Measurements from ENCODE around the gene NELL1.

The NELL1 gene

DNA sequence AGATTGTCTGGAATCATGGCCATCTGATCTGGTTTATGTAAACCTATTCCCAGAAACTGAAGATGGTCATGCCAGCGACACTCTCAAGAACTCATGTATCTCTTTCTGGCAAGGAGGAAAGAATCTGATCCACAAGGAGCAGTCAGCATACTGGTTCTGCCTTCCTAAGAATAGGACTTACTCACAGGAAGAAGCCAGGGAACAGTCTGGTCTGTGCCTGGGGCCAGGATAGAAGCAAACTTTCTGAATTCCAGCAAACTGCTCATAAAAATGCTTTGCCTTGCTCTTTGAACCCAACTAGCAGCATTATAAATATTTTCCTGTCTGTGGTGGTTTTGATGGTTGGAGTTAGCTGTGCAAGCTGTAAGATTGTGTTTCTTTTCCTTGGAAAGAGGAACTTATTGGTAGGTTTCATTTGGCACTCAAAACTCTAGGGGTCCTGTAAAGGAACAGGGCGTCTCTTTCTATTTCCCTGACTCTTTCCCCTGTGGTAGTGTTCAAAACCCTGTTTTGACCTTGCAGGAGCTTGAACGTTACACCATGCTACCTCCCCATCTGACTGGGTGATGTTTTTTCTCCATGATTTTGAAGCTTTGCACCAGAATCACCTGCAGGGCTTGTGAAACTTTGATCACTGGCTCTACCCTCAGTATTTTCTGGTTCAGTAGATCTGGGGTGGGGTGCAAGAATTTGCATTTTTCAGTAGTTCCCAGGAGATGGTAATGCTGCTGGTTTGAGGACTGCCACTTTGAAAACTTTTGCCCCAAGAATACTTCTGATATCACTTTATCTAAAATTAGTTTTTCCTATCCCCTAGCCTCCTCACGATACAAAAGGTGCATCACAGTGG lies 895.7 kb downstream of the NELL1 start:
- DNase-seq (ENCODE audit: low read depth): no peak

DNA sequence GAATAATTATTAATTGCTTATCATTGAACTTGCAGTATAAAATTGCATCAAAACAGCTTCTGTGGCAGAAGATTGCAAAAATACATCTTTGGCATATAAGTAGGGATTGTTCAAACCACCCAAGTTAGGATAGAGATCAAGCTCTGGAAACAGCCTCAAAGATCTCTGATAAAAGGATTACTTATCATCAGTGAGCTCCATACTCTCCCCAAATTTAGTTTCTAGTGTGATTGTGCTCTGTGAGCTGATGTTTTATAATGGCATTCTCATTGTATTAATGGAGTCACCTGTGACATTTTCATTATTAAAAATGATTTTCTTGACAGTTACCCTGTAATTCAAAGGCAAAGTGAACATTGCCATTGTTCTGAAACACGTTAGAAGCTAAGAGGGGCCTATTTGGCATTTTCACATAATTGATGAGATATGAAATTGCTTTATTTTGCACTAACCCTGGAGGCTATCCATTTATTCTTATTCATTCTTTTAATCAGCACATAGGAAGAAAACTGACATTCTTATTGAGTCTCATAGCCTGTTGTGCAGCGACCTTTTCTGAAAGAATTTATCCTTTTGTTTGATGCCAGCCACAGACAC lies 897.2 kb downstream of the NELL1 start:
- DNase-seq (ENCODE audit: low read depth): no peak

GRCh38 chr11:21567645-21568290 lies 898.4 kb downstream of the NELL1 start:
- no peak for DNase-seq (ENCODE audit: low read depth)

DNA sequence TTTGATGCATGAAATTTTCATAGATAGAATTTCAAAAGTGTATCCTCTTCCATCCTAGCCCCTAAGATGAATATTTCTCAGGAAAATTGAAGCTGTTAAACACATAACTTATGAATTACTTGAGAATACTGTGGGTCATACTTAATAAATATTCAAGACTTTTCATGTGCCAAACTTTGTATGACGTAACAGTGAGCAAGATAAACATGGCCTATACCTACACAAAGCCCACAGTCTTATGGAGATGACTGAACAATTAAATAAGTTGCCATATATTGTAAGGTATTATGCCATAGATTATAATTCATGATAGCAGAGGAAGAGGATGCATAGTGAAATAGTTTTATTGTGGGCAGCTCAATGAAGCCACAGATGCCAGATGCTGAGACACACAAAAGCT lies 902.8 kb downstream of the NELL1 start:
- no peak for DNase-seq (ENCODE audit: low read depth)

- no peak for DNase-seq (ENCODE audit: low read depth)
Observed at GRCh38 chr11:21582791-21583190, 913.4 kb downstream of the NELL1 start.

DNA sequence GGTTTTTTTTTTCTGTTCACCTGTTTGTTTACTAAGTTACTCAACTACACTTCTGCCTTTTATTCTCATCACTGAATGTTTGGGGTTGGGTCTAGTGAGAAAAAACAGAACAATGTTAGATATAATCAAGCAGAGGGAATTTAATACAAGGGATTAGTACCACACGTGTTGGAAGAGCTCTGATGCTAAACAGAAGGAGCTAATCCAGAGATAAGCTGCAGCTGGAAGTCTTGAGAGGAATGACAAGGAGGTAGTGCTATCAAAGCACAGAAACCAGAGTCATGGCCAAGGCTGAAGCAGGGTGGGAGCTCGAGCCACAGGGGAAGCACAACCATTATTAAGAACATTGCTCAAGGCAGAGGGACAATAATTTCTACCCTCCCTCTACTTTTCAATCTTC lies 919.4 kb downstream of the NELL1 start:
- no peak for DNase-seq (ENCODE audit: low read depth)

GRCh38 chr11:21602699-21603098 lies 933.3 kb downstream of the NELL1 start:
- DNase-seq (ENCODE audit: low read depth): no peak

GRCh38 chr11:21603886-21604285 lies 934.5 kb downstream of the NELL1 start:
- no peak for DNase-seq (ENCODE audit: low read depth)

GRCh38 chr11:21604564-21604963 lies 935.2 kb downstream of the NELL1 start:
- no peak for DNase-seq (ENCODE audit: low read depth)

- no peak for DNase-seq (ENCODE audit: low read depth)
Observed at GRCh38 chr11:21612326-21612725, 942.9 kb downstream of the NELL1 start.

DNA sequence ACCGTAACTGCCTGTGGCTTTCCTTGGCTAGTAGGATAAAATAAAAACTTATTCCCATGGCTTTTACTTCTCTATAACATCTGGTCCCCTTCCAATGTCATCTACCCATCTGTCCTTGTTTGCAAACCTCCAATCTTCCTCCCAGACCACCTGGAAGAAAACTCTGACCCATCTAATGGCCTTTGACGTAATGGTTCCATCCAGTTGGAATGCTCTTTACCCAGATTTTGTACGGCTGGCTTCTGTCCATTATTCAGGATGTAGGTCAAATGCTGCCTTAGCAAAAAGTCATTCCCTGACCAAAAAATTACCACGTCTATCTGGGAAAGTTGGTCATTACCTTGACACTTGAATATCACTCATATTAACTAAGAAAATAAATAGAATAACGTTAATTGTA lies 945.6 kb downstream of the NELL1 start:
- DNase-seq (ENCODE audit: low read depth): no peak

GRCh38 chr11:21615955-21616371 lies 946.6 kb downstream of the NELL1 start:
- no peak for DNase-seq (ENCODE audit: low read depth)

DNA sequence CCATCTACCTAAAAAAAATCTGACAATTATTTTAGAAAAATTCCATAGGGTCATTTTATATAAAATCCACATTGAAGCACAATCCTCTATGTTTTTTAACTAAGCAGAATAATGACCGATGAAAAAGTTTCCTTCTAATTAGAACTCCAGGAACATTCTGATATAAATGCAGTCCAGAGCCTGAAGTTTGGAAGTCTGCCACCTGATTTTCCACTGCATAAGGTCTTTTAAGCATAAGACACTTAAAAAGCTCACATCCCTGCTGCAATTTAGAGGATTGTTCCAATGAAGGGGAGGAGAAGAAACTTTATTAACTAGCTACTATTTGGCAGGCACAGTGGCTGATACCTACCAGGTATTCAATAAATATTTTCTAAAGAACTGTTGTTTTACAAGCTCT lies 953.2 kb downstream of the NELL1 start:
- DNase-seq (ENCODE audit: low read depth): no peak

DNA sequence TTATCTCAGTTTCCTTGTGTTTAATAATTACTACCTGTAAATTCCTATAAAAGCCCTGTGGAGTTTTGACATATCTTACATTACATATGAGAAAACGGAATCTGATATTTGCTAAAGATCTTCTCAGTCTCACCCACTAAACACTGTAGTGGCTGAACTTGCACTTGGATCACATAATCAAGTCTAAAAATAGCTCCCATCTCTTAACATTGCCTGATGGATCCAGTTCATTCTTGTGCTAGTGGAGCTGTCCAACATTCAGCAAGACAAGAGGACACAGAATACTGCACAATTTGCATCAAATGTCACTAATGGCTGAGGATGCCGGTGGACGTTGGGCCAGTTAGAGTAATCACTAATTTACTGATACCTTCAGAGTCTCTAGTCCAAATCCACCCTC lies 953.6 kb downstream of the NELL1 start:
- no peak for DNase-seq (ENCODE audit: low read depth)
